ENCODE results near the gene CKAP2L. TPM values are rescaled to one million over a fixed set of nuclear protein-coding genes. Genes with fewer than 3 reads are reported as not detected.
"Not testable (repeated sequence)": the region's sequence is repeated elsewhere in the genome, so short reads cannot be mapped to it uniquely, and the experiment has no call there.

The CKAP2L gene
- total and polyA plus RNA-seq, 2 donors, result 0.24 to 13.5 TPM

DNA sequence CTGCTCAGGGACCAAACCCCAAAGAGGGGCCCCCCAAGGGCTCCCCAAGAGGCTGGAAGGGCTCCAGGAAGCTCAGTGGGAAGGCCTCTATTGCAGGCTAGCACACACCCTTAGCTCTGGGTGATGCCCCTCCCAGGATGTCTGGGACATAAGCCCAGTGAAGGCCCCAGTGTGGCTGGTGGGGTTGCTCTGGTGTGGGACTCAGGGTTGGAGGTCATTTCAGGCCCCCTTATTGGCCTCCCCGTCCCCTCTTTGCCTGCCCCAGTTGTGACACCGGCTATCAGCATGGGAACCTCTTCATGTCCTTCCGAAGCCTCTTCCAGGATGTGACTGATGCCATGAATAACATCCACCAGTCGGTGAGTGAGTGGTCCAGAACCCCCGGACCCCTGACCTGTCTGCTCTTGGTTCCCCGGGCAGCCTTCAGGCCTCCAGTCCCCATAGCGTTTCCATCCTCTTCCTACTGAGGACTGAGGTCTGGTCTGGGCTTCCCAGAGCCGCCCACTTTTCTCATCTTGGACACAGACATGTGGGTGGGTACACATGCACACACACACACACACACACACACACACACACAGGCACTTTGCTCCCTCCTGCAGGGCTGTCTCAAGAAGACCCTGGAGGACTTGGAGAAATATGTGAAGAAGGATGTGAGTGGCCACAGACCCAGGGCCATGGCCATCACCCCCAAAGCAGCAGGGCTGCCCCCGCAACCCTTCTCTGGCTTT, 41.4 kb downstream of the CKAP2L start:
- Histone ChIP-seq H3K27ac (ENCODE audit: low read depth) (no peak overlapping the region), H3K36me3 (ENCODE audit: insufficient read depth) (no peaks in the 10 kb centered on the region), H3K4me1 (ENCODE audit: insufficient read depth) (no peaks in the 10 kb centered on the region), H3K4me3 (ENCODE audit: low read depth, low read length) (no peak overlapping the region)
- WGBS, result 91% methylated on average over 9 of the region's 9 CpGs
- DNase-seq (ENCODE audit: extremely low spot score), result no peak

DNA sequence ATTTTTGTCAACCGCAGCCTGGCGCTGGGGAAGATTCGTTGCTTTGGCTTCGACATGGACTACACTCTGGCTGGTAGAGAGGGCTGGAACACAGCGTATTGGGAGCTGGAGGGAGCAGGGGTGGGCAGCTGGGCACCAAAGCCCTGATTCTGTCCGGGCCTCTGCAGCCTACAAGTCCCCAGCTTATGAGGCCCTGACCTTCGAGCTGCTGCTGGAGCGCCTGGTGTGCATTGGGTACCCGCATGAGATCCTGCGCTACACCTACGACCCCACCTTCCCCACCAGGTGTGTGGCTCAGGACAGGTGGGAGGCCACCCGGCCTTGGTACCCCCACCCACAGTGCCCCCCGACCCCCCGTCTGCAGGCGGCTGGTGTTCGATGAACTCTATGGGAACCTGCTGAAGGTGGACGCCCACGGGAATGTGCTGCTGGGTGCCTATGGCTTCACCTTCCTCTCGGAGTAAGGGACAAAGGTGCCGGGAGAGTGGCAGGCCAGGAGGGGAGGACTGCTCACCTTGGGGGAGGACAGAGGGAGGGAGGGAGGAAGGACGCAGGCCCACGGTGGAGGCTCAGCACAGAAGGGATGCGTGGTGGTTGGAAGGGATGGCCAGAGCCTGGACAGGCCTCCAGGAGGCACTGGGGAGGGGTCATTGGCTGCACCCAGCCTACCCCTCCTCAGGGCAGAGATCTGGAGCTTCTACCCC, 42.4 kb downstream of the CKAP2L start:
- no peak overlapping the region for H3K27ac ChIP-seq (ENCODE audit: low read depth)
- no peak overlapping the region for H3K4me3 ChIP-seq (ENCODE audit: low read depth, low read length)
- H3K4me1 ChIP-seq (ENCODE audit: insufficient read depth), result no peaks in the 10 kb centered on the region
- 86% methylated on average over 23 of the region's 23 CpGs for WGBS
- DNase-seq (ENCODE audit: extremely low spot score), result no peak
- H3K36me3 ChIP-seq (ENCODE audit: insufficient read depth), result no peaks in the 10 kb centered on the region

DNA sequence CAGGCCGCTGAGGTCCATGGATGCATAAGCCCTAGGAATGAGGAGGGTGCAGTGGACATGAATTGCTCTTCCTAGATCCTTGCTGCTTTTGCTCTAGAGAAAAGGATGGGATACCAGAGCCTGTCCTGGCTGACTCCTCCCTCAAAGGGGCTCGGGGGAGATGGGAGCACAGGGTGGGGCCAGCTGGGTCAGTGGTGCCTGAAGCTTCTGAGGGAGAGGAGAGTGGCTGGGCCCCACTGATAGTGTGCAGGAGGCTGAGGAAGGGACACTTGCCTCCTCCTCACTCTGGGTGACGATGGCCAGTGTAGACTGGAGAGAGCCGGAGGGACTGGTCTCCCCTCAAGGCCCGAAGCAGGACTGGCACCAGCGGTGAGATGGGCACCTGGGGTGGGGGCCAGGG, 43.6 kb downstream of the CKAP2L start, which contains the start of gene NT5DC4:
TSS of gene NT5DC4 (plus strand) at position 236 of the 400 bp plus-strand sequence. CDS start at position 296, 60 bp downstream.
- Histone ChIP-seq H3K36me3 (ENCODE audit: insufficient read depth) (no peaks in the 10 kb centered on the region), H3K4me3 (ENCODE audit: low read depth, low read length) (no peak within 1 kb of the TSS), H3K27ac (ENCODE audit: low read depth) (no peak within 1 kb of the TSS), H3K4me1 (ENCODE audit: insufficient read depth) (no peaks in the 10 kb centered on the region)
- DNase-seq (ENCODE audit: extremely low spot score), result no peak
- 86% methylated on average over 6 of the region's 6 CpGs for WGBS

DNA sequence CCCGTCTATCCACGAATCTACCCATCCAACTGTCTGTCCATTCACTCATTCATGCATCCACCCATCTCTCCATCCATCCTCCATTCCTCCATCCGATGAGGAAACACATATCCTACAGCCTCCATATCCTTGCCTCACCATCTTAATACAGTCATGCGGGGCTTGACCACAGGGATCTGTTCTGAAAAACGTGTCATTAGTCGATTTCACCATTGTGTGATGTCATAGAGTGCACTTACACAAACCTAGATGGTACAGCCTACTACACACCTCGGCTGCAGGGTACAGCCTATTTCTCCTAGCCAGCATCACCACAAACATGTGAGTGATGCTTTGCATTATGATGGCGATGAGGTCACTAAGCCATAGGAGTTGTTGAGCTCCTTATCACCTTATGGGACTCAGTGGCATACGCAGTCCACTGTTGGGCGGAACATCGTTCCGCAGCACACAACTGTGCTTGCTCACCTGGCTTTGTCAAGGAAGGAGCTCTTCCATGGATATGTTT, 45.5 kb downstream of the CKAP2L start:
- no peak for DNase-seq (ENCODE audit: extremely low spot score)
- no peak overlapping the region for H3K4me3 ChIP-seq (ENCODE audit: low read depth, low read length)
- WGBS, result 87% methylated on average over 12 of the region's 12 CpGs
- no peaks in the 10 kb centered on the region for H3K36me3 ChIP-seq (ENCODE audit: insufficient read depth)
- H3K4me1 ChIP-seq (ENCODE audit: insufficient read depth), result no peaks in the 10 kb centered on the region
- no peak overlapping the region for H3K27ac ChIP-seq (ENCODE audit: low read depth)

DNA sequence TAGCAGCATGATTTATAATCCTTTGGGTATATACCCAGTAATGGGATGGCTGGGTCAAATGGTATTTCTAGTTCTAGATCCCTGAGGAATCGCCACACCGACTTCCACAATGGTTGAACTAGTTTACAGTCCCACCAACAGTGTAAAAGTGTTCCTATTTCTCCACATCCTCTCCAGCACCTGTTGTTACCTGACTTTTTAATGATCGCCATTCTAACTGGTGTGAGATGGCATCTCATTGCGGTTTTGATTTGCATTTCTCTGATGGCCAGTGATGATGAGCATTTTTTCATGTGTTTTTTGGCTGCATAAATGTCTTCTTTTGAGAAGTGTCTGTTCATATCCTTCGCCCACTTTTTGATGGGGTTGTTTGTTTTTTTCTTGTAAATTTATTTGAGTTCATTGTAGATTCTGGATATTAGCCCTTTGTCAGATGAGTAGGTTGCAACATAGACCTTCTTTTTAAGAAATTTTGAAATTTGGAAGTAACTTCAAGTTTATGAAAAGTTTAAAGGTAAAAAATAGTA, 47.5 kb downstream of the CKAP2L start:
- H3K4me3 ChIP-seq (ENCODE audit: low read depth, low read length); DNase-seq (ENCODE audit: extremely low spot score); H3K4me1 ChIP-seq (ENCODE audit: insufficient read depth); H3K27ac ChIP-seq (ENCODE audit: low read depth); H3K36me3 ChIP-seq (ENCODE audit: insufficient read depth): not testable (repeated sequence)
- 94% methylated on average over 2 of the region's 5 CpGs for WGBS

DNA sequence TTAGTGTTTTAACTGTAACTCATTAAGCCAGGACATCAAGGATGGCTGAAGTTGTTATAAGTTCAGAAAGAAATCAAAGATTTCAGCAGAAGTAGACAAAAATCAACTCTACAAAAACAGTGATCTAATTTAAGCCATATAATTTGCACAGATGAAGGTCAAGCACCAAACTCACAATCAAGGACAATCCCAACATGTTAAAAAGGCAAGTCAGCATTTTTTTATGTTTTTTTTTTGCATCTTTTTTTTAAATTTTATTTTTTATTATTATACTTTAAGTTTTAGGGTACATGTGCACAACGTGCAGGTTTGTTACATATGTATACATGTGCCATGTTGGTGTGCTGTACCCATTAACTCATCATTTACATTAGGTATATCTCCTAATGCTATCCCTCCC, 48.3 kb downstream of the CKAP2L start:
- 96% methylated on average over 1 of the region's 1 CpG for WGBS

GRCh38 chr2:112714836-112715631, 49.4 kb downstream of the CKAP2L start:
- no peak overlapping the region for H3K4me3 ChIP-seq (ENCODE audit: low read depth, low read length)
- H3K27ac ChIP-seq (ENCODE audit: low read depth), result no peak overlapping the region
- 87% methylated on average over 7 of the region's 7 CpGs for WGBS
- H3K4me1 ChIP-seq (ENCODE audit: insufficient read depth), result no peaks in the 10 kb centered on the region
- no peak for DNase-seq (ENCODE audit: extremely low spot score)
- no peaks in the 10 kb centered on the region for H3K36me3 ChIP-seq (ENCODE audit: insufficient read depth)

More for the DNA sequence above, 48.3 kb downstream of the CKAP2L start:
- H3K27ac ChIP-seq (ENCODE audit: low read depth); H3K4me3 ChIP-seq (ENCODE audit: low read depth, low read length); H3K36me3 ChIP-seq (ENCODE audit: insufficient read depth); H3K4me1 ChIP-seq (ENCODE audit: insufficient read depth); DNase-seq (ENCODE audit: extremely low spot score): not testable (repeated sequence)

DNA sequence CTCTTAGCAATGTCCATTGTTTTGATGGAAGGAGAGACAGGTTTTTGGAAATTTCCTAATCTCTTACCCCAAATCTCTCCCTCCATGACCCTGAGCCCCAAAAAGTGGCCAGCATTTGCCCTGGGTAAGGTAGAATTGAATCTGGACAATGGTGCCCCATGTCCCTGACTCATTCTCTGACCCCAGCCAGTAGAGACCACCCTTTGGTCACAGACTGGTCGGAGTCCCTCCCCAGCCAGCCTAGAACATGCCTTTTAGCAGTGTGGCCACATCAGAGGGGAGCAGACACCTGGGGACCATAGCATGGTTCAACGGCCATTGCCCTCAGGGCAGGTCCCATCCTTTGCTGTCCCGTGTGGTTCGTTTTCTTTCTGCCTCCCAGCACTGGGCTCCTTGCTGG, 50.1 kb downstream of the CKAP2L start:
- no peak for DNase-seq (ENCODE audit: extremely low spot score)
- Histone ChIP-seq H3K4me1 (ENCODE audit: insufficient read depth) (no peaks in the 10 kb centered on the region), H3K27ac (ENCODE audit: low read depth) (no peak overlapping the region), H3K36me3 (ENCODE audit: insufficient read depth) (no peaks in the 10 kb centered on the region), H3K4me3 (ENCODE audit: low read depth, low read length) (no peak overlapping the region)
- 87% methylated on average over 4 of the region's 4 CpGs for WGBS

DNA sequence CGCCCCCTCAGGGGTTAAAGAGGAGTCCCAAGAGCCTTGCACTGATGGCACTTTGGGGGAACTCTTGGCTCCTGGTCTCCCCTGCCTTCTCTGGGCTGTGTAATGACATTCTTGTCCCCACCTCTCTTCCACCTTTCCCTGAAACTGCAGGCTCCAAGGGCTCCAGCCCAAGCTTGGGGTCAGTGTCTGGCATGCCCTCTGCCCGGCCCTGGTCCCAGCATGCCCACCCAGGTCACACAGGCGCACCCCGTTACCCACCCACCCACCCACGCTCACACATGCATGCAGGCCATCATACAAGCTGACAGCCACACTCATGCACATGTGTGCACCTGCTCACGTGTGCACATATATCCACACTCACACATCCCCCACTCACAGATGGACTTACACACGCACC, 50.5 kb downstream of the CKAP2L start:
- no peak overlapping the region for H3K4me3 ChIP-seq (ENCODE audit: low read depth, low read length)
- H3K27ac ChIP-seq (ENCODE audit: low read depth), result no peak overlapping the region
- 93% methylated on average over 7 of the region's 7 CpGs for WGBS
- no peak for DNase-seq (ENCODE audit: extremely low spot score)
- H3K36me3 ChIP-seq (ENCODE audit: insufficient read depth), result no peaks in the 10 kb centered on the region
- H3K4me1 ChIP-seq (ENCODE audit: insufficient read depth), result no peaks in the 10 kb centered on the region

GRCh38 chr2:112713585-112713925, 50.9 kb downstream of the CKAP2L start:
- DNase-seq (ENCODE audit: extremely low spot score), result no peak
- H3K4me3 ChIP-seq (ENCODE audit: low read depth, low read length), result no peak overlapping the region
- H3K27ac ChIP-seq (ENCODE audit: low read depth), result no peak overlapping the region
- H3K36me3 ChIP-seq (ENCODE audit: insufficient read depth), result no peaks in the 10 kb centered on the region
- WGBS, result 57% methylated on average over 7 of the region's 7 CpGs
- H3K4me1 ChIP-seq (ENCODE audit: insufficient read depth), result no peaks in the 10 kb centered on the region

DNA sequence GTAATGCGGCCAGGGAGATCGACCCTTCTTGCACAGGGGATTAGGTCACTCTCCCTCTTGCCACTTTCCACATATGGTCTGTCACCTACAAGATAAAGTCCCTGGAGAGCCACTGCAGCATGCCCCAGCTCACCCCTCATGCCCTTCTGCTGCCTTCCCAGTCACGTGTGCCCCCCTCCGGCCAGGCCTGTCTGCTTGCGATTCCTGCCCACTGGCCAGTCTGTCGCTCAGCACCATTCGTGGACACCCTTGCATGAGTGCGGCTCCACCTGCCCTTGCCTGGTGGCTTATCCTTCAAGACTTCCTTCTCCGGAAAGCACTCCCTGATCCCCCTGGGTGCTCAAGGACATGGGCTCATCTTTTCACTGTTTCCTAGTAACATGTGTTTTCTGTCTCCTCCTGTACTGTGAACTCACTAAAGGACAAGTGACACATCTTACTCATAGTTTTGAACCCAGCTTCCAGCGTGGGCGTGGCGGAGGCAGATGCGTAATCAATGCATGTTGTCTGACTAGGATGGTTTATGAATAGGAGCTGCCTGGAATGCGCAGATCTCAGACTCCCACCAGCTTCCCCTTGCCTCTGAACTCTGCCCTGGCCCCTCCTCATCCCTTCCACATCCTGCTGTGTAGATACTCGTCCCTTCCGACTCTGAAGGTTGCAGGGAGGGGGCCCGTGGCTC, 51.4 kb downstream of the CKAP2L start:
- 67% methylated on average over 17 of the region's 17 CpGs for WGBS
- DNase-seq (ENCODE audit: extremely low spot score), result no peak
- no peaks in the 10 kb centered on the region for H3K36me3 ChIP-seq (ENCODE audit: insufficient read depth)

DNA sequence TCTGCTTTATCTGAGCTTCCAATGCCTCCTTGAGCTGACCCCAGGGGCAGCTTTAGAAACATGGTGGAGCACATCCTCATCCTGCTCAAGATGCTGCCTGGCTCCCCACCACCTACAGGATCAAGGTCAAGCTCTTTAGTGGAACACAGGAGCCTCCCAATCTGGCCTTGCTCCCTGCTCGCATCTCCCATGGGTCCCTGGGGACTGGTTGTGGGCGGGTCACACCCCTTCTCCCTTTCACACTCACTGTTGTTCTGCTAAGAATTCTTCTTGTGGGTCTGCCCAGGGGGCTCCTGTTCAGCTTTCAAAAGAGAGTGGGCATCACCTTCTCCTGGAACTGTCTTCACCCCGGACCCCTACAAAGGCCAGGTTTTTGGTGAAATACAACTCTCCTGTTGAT, 51.9 kb downstream of the CKAP2L start:
- Histone ChIP-seq H3K27ac (ENCODE audit: low read depth) (no peak overlapping the region), H3K4me3 (ENCODE audit: low read depth, low read length) (no peak overlapping the region), H3K4me1 (ENCODE audit: insufficient read depth) (no peaks in the 10 kb centered on the region), H3K36me3 (ENCODE audit: insufficient read depth) (no peaks in the 10 kb centered on the region)
- DNase-seq (ENCODE audit: extremely low spot score), result no peak
- WGBS, result 82% methylated on average over 3 of the region's 3 CpGs

More for the DNA sequence above, 51.4 kb downstream of the CKAP2L start:
- Histone ChIP-seq H3K4me3 (ENCODE audit: low read depth, low read length) (no peak overlapping the region), H3K27ac (ENCODE audit: low read depth) (no peak overlapping the region), H3K4me1 (ENCODE audit: insufficient read depth) (no peaks in the 10 kb centered on the region)

Data from urinary bladder (tissue), 4 donors.